T-helper 1 cell treated with Interleukin-12 subunit alpha and Interleukin-12 subunit beta and Interleukin-4 antibody, amounts not matched to agents 30 μg/mL and 1 μg/mL, for 36 hours (primary cell): ENCODE data around the gene DEPP1.

ENCODE experiments used
- H3K27ac Mint-ChIP-seq: one replicate; pipeline ENCODE4 v1.8.0; 2021; ENCODE audit warnings: mild to moderate bottlenecking, mixed read lengths
- H3K27me3 Mint-ChIP-seq: one replicate; pipeline ENCODE4 v1.8.0; 2021; ENCODE audit warnings: low read depth, mixed read lengths
- H3K36me3 Mint-ChIP-seq: one replicate; pipeline ENCODE4 v1.8.0; 2021; ENCODE audit warnings: low read depth, mixed read lengths
- H3K4me1 Mint-ChIP-seq: one replicate; pipeline ENCODE4 v1.8.0; 2021; ENCODE audit warnings: low read depth, mixed read lengths
- H3K4me3 Mint-ChIP-seq: one replicate; pipeline ENCODE4 v1.8.0; 2021; ENCODE audit warnings: mild to moderate bottlenecking, moderate library complexity, mixed read lengths
- H3K9me3 Mint-ChIP-seq: one replicate; pipeline ENCODE4 v1.8.0; 2021; ENCODE audit warnings: mixed read lengths

DEPP1 gene

GRCh38 chr10:44977287-44978212 lies 1.1 kb downstream of the DEPP1 start:
- peak overlapping the region; percentile 80 for H3K4me3 Mint-ChIP-seq
- H3K27ac Mint-ChIP-seq: peak overlapping the region; percentile 67
- no peaks in the 10 kb centered on the region for H3K27me3 Mint-ChIP-seq
- peaks cover 3% of the 10 kb centered on the region for H3K36me3 Mint-ChIP-seq
- H3K9me3 Mint-ChIP-seq: no peaks in the 10 kb centered on the region
- peaks cover 46% of the 10 kb centered on the region for H3K4me1 Mint-ChIP-seq

DNA sequence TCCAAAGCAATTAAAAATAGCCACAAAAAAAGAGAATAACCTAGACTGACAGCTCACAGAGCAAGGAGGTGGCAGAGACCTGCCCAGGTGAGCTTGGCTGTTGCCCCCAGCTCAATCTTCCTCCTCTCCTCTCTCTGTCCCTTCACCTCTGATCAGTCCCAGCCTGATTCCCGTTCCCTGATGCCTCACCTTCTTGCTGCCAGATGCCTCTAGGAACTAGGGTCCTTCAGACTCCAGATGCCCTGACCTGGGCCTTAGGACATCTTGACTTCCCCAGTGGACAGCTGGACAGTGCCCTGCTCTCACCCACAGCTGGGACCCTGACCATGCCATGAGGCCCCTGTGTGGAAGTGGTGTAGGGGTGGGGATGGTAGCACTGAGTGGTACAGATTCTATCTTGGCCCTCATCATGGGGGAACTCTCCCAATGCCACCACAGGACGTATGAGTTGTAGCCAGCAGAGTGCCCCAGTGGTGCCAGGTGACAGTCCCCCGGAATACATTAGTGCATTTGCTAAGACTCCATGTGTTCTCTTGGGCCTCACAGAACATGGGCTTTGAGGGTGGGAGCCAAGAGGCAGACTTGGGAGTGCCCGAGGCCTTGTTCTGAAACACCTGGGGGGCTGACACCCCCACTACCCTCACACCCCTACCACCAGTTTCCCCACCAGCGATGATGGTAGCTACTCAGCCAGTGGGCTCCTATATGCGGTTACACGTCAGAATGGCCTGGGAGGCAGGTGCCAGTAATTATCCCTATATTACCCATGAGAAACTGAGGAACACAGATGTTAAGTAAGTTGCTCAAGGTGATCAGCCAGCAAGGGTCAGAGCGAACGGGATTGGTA lies 2.0 kb downstream of the DEPP1 start:
- Mint-ChIP-seq H3K36me3 (peaks cover 3% of the 10 kb centered on the region), H3K4me3 (peak overlapping the region; percentile 47), H3K27me3 (no peaks in the 10 kb centered on the region), H3K27ac (peak overlapping the region; percentile 37), H3K9me3 (no peaks in the 10 kb centered on the region), H3K4me1 (peaks cover 46% of the 10 kb centered on the region)

- Mint-ChIP-seq H3K4me3 (peak overlapping the region; percentile 51), H3K9me3 (no peaks in the 10 kb centered on the region), H3K4me1 (peaks cover 40% of the 10 kb centered on the region), H3K36me3 (peaks cover 3% of the 10 kb centered on the region), H3K27me3 (no peaks in the 10 kb centered on the region), H3K27ac (peak overlapping the region; percentile 37)
Observed at GRCh38 chr10:44975431-44976331, 2.9 kb downstream of the DEPP1 start.

GRCh38 chr10:44974628-44975430 lies 3.8 kb downstream of the DEPP1 start:
- Mint-ChIP-seq H3K27me3 (no peaks in the 10 kb centered on the region), H3K4me3 (peak overlapping the region; percentile 59), H3K27ac (peak overlapping the region; percentile 79), H3K36me3 (peaks cover 3% of the 10 kb centered on the region), H3K4me1 (peaks cover 38% of the 10 kb centered on the region), H3K9me3 (no peaks in the 10 kb centered on the region)

- Mint-ChIP-seq H3K27ac (peak overlapping the region; percentile 79), H3K36me3 (peaks cover 3% of the 10 kb centered on the region)
Observed at GRCh38 chr10:44974082-44974627, 4.5 kb downstream of the DEPP1 start.

DNA sequence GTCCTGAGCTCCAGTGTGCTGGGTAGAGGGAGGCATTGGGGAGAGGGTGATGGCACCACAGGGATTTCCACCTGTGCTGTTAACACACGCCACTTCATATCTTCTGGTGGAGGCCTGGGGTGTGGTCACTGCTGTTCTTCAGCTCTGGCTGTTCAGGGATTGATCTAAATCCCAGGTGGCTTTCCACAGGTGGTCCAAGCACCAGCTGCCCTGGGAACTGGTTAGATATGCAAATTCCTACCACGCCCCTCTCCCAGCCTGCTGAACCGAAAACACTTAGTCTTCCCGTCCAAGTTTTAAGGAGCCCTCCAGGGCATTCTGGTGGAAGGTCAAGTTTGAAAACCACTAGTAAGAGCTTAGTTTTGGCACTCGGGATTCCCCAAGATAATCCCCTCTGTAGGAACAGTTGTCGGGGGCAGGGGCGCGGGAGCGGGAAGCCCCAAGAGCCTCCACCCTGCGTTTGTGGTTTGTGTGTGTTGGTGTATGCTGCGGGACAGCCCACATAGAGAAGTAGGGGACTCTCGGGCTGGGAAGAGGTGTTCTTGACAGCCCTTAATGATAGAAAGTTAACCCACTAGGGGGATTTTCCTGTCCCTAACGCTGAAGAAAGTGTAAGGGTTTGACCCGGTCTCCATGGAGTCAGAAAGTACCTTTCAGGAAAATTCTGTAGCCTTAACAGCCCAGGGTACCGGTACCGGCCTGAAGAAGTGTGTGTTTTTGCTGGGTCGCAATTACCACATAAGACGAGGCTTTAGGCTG lies 5.1 kb downstream of the DEPP1 start:
- H3K9me3 Mint-ChIP-seq: no peaks in the 10 kb centered on the region
- H3K4me3 Mint-ChIP-seq: no peak overlapping the region
- H3K27ac Mint-ChIP-seq: no peak overlapping the region
- peaks cover 41% of the 10 kb centered on the region for H3K4me1 Mint-ChIP-seq
- peaks cover 5% of the 10 kb centered on the region for H3K36me3 Mint-ChIP-seq
- H3K27me3 Mint-ChIP-seq: no peaks in the 10 kb centered on the region

More at GRCh38 chr10:44974082-44974627, 4.5 kb downstream of the DEPP1 start:
- H3K4me3 Mint-ChIP-seq: peak overlapping the region; percentile 59
- no peaks in the 10 kb centered on the region for H3K9me3 Mint-ChIP-seq
- peaks cover 38% of the 10 kb centered on the region for H3K4me1 Mint-ChIP-seq
- H3K27me3 Mint-ChIP-seq: no peaks in the 10 kb centered on the region

GRCh38 chr10:44972874-44973306 lies 5.7 kb downstream of the DEPP1 start:
- Mint-ChIP-seq H3K9me3 (no peaks in the 10 kb centered on the region), H3K36me3 (peaks cover 5% of the 10 kb centered on the region), H3K27ac (no peak overlapping the region), H3K4me1 (peaks cover 41% of the 10 kb centered on the region), H3K4me3 (no peak overlapping the region), H3K27me3 (no peaks in the 10 kb centered on the region)

DNA sequence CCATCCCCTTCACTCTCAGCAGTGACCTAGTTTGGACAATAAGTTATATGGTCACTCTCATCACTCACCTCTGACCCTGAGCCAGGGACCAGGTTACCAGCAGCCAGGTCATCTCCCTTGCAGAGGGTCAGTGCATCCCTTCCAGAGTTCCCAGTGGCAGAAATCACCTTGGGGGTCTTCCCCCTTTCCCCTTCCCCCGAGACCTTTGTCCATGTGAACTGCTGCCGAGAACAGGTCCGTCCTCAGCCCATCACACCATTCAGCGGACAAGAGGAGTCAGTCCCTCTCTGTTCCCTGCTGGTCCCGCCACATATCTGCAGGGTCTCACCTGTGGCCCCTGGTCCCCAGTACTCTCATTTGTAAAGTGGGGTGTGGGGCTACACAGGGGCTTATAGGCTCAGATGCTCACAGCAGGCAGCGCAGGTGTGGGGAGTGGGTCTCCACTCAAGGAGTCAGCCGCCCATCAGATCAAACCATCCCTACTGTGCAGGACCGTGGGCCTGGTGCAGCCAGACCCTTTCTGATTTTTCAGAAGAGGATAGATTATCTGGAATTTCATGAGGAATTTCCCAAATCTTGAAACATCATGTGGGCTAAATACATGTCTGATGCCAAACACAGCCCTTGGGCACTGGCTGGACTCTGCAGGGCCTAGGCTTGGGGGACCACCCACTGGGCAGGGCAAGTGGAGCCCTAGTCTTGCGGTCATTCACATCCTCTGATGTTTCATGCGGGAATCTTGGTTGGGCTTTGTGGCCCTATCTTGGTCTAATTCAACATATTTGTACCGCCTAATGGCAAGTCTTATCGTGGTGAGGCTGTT lies 6.5 kb downstream of the DEPP1 start:
- no peak overlapping the region for H3K4me3 Mint-ChIP-seq
- no peak overlapping the region for H3K27ac Mint-ChIP-seq
- peaks cover 5% of the 10 kb centered on the region for H3K36me3 Mint-ChIP-seq
- H3K4me1 Mint-ChIP-seq: peaks cover 46% of the 10 kb centered on the region
- no peaks in the 10 kb centered on the region for H3K27me3 Mint-ChIP-seq
- no peaks in the 10 kb centered on the region for H3K9me3 Mint-ChIP-seq

DNA sequence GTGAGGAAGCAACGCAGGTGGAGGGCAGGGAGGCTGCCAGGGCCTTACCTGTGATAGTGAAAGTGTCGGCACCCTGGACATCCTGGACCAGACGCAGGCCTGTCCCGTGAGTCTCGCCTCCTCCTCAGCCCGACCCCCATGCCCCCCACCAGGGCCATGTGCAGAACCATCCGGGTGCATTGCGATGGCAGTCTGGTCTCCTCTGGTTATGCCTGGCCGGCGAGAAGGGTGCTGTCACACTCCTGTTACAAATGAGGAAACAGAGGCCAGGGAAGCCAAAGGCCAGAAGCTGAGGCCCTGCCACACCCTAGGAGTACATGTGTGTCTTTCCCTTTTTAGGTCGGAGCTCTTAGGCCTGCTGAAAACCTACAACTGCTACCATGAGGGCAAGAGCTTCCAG lies 7.2 kb downstream of the DEPP1 start:
- Mint-ChIP-seq H3K4me3 (no peak overlapping the region), H3K4me1 (peaks cover 39% of the 10 kb centered on the region), H3K9me3 (no peaks in the 10 kb centered on the region), H3K27ac (no peak overlapping the region), H3K36me3 (peaks cover 2% of the 10 kb centered on the region), H3K27me3 (no peaks in the 10 kb centered on the region)

DNA sequence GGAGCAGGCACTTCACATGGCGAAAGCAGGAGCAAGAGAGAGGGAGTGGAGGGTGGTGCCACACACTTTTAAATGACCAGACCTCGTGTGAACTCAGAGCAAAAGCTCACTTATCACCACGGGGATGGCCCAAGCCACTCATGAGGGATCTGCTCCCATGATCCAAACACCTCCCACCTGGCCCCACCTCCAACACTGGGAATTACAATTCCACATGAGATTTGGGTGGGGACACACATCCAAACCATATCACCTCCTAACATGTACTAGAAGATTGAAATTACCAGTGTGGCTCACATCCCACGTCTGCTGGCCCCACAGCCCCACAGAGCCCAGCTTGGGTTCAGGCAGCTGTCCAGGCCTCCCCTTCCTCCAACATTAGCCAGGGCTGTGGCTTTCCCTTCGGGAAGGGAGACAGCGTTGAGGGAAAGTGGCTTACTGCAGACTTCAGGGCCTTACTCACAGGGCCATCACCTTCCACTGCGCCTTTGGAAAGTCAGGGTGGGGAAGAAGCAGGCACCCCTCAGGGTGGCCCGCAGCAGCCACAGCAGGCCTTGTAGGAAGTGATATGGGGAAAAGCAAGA lies 7.7 kb downstream of the DEPP1 start:
- no peaks in the 10 kb centered on the region for H3K9me3 Mint-ChIP-seq
- H3K36me3 Mint-ChIP-seq: peaks cover 2% of the 10 kb centered on the region

DNA sequence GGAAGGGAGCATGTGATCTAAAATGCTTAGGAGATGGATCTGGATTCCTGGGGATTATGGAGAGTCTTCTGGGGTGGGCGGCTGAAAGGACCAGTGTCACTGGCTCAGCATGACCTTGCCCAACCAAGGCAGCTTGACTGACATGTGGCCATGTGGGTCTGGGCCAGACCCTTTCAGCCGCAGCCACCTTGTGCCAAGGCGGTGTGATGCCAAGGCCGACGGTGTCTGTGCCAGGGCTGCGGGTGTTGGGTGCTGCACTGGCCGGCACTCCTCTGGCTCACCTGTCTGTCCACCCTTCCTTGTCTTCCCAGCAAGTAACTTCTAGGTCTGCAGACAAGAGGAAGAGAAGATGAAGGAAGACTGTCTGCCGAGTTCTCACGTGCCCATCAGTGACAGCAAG lies 8.8 kb downstream of the DEPP1 start:
- no peak overlapping the region for H3K4me3 Mint-ChIP-seq
- no peak overlapping the region for H3K27ac Mint-ChIP-seq
- H3K4me1 Mint-ChIP-seq: peaks cover 45% of the 10 kb centered on the region
- H3K36me3 Mint-ChIP-seq: peaks cover 2% of the 10 kb centered on the region
- no peaks in the 10 kb centered on the region for H3K9me3 Mint-ChIP-seq
- no peaks in the 10 kb centered on the region for H3K27me3 Mint-ChIP-seq

More for the DNA sequence above, 7.7 kb downstream of the DEPP1 start:
- H3K27ac Mint-ChIP-seq: peak overlapping the region; percentile 62
- no peak overlapping the region for H3K4me3 Mint-ChIP-seq
- no peaks in the 10 kb centered on the region for H3K27me3 Mint-ChIP-seq
- H3K4me1 Mint-ChIP-seq: peaks cover 39% of the 10 kb centered on the region
